Smooth muscle cell (in vitro differentiated cells): ENCODE results near the gene MYT1. TPM values are rescaled to one million over a fixed set of nuclear protein-coding genes. Genes with fewer than 3 reads are reported as not detected.
A peak's percentile ranks its signal among the peaks of the same experiment; 100 is the strongest.
"Not testable (repeated sequence)": the region's sequence is repeated elsewhere in the genome, so short reads cannot be mapped to it uniquely, and the experiment has no call there.

Experiments used
- DNase-seq: peaks from one replicate; lab custom pipeline; 2025; ENCODE audit not compliant: unreplicated experiment; lab: John Stamatoyannopoulos, UW
- H2AFZ ChIP-seq: fragments of 200-600 bp; sonication (generic); 2 replicates; pipeline ENCODE4 v1.6.0; 2016; ENCODE audit warnings: antibody characterized with exemption, low read depth, mild to moderate bottlenecking
- H3F3A ChIP-seq: fragments of 200-600 bp; sonication (generic); 2 replicates; pipeline ENCODE4 v1.6.0; 2017; ENCODE audit warnings: antibody characterized with exemption, low read depth
- H3K27ac ChIP-seq: fragments of 200-600 bp; sonication (generic); 2 replicates; pipeline ENCODE4 v1.5.1; 2016; ENCODE audit warnings: low read depth, mild to moderate bottlenecking
- H3K27me3 ChIP-seq: fragments of 200-600 bp; sonication (generic); 2 replicates; pipeline ENCODE4 v1.6.1; 2016; ENCODE audit warnings: low read depth, mild to moderate bottlenecking
- H3K36me3 ChIP-seq: fragments of 200-600 bp; sonication (generic); 2 replicates; pipeline ENCODE4 v1.5.1; 2016; ENCODE audit warnings: low read depth
- H3K4me1 ChIP-seq: fragments of 200-600 bp; sonication (generic); 2 replicates; pipeline ENCODE4 v1.5.1; 2016; ENCODE audit warnings: low read depth
- H3K4me2 ChIP-seq: fragments of 200-600 bp; sonication (generic); 2 replicates; pipeline ENCODE4 v1.6.0; 2016; ENCODE audit warnings: mild to moderate bottlenecking
- H3K4me3 ChIP-seq: fragments of 200-600 bp; sonication (generic); 2 replicates; pipeline ENCODE4 v1.5.1; 2016; ENCODE audit warnings: mild to moderate bottlenecking
- H3K79me2 ChIP-seq: fragments of 200-600 bp; sonication (generic); 2 replicates; pipeline ENCODE4 v1.6.0; 2016; ENCODE audit warnings: low read depth, mild to moderate bottlenecking
- H3K9ac ChIP-seq: fragments of 200-600 bp; sonication (generic); 2 replicates; pipeline ENCODE4 v1.6.0; 2016; ENCODE audit warnings: low read depth
- H3K9me3 ChIP-seq: fragments of 200-600 bp; sonication (generic); replicated peaks from 2 replicates; pipeline ENCODE4 v1.5.1; 2016; ENCODE audit warnings: low read depth
- H4K20me1 ChIP-seq: fragments of 200-600 bp; sonication (generic); 2 replicates; pipeline ENCODE4 v1.6.0; 2016; ENCODE audit warnings: low read depth
- WGBS: methylation state at CpG from one replicate; pipeline ENCODE4 v1.1.7; 2016; ENCODE audit warnings: low lambda C conversion rate; 5-methylcytosine and 5-hydroxymethylcytosine counted together
- polyA plus RNA-seq: library from polyadenylated mRNA; unstranded; fragments of >200 nt; fragmentation: Nextera tagmentation; extraction: Ambion mirVana; gene quantifications from 2 replicates; pipeline ENCODE4 v1.2.1, GENCODE V29; 2016
- small RNA-seq: library from RNA; depleted of rRNA; stranded (forward); fragments of <200 nt; gene quantifications from one replicate; pipeline ENCODE3, GENCODE V24; 2014
- total RNA-seq: library from RNA; depleted of rRNA; stranded (reverse); fragments of >200 nt; gene quantifications from 2 replicates; pipeline ENCODE4 v1.2.3, GENCODE V29; 2014
- TF ChIP-seq, protein P1 (sequence below): fragments of 200-600 bp; sonication (generic); IDR thresholded peaks from 2 replicates; pipeline ENCODE4 v1.5.1; 2017; ENCODE audit warnings: borderline replicate concordance, mild to moderate bottlenecking, antibody characterized with exemption; ENCODE audit not compliant: insufficient read depth, poor library complexity, severe bottlenecking

MYT1 gene
- total and polyA plus RNA-seq, 2 experiments from 2014 or later, result 0.09 TPM; not detected in 1

DNA sequence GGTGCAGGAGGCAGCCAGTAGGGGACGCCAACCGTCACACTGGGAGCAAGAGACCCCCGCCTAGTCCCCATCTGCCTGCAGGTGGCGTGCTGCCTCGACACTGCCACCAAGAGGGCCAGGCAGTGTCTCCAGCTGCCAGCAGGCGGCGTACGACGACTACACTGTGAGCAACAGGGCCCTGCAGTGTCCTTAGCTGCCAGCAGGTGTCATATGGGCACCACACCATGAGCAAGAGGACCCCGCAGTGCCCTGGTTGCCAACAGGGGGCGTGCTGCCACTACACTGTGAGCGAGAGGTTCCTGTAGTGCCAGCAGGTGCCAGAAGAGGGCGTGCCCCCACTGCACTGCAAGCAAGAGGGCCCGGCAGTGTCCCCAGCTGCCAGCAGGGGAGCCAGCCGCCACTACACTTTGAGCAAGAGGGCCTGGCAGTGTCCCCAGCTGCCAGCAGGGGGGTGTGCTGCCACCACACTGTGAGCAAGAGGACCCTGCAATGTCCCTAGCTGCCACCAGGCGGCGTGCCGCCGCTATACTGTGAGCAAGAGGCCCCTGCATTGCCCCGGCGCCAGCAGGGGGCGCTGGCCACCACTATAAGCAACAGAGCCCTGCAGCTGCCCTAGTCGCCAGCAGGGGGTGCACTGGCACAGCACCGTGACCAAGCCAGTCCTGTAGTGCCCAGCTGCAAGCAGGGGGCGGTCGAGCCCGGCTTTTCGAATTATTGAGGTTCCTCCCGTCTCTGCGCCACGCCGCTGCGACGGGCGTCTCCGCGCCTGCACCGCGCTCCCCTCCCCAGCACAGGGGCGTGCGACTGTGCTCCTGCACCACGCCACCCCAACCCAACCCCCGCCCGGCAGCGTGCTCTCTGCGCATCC lies 121.6 kb downstream of the MYT1 start:
- H3K27ac ChIP-seq, H3K4me3 ChIP-seq, H3K4me1 ChIP-seq, H3K9ac ChIP-seq, H3K36me3 ChIP-seq, H2AFZ ChIP-seq, DNase-seq, H4K20me1 ChIP-seq, H3K27me3 ChIP-seq, H3K4me2 ChIP-seq, H3K9me3 ChIP-seq, H3F3A ChIP-seq, H3K79me2 ChIP-seq: not testable (repeated sequence)
- 83% methylated on average over 31 of the region's 46 CpGs for WGBS
- TF ChIP-seq, protein P1, sequence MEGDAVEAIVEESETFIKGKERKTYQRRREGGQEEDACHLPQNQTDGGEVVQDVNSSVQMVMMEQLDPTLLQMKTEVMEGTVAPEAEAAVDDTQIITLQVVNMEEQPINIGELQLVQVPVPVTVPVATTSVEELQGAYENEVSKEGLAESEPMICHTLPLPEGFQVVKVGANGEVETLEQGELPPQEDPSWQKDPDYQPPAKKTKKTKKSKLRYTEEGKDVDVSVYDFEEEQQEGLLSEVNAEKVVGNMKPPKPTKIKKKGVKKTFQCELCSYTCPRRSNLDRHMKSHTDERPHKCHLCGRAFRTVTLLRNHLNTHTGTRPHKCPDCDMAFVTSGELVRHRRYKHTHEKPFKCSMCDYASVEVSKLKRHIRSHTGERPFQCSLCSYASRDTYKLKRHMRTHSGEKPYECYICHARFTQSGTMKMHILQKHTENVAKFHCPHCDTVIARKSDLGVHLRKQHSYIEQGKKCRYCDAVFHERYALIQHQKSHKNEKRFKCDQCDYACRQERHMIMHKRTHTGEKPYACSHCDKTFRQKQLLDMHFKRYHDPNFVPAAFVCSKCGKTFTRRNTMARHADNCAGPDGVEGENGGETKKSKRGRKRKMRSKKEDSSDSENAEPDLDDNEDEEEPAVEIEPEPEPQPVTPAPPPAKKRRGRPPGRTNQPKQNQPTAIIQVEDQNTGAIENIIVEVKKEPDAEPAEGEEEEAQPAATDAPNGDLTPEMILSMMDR, result peak; percentile 88

DNA sequence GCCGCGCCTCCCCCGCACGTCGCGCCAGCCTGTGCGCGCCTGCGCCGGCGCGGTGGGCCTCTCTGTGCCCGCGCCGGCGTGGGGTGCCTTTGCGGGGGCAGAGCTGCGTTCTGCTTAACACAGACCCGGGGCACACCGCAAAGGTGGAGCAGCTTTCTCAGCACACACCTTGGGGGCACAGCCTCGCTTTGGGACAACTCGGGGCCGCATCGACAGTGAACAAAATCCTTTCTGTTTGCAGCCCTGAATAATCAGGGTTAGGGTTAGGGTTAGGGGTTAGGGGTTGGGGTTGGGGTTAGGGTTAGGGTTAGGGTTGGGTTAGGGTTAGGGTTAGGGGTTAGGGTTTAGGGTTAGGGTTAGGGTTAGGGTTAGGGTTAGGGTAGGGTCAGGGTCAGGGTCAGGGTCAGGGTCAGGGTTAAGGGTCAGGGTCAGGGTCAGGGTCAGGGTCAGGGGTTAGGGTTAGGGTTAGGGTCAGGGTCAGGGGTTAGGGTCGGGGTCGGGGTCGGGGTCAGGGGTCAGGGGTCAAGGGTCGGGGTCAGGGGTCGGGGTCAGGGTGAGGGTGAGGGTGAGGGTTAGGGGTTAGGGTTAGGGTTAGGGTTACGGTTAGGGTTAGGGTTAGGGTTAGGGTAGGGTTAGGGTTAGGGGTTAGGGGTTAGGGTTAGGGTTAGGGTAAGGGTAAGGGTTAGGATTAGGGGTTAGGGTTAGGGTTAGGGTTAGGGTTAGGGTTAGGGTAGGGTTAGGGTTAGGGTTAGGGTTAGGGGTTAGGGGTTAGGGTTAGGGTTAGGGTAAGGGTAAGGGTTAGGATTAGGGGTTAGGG lies 122.4 kb downstream of the MYT1 start:
- not testable (repeated sequence) for H3K4me3 ChIP-seq, H3F3A ChIP-seq, H3K36me3 ChIP-seq, DNase-seq, H2AFZ ChIP-seq, H3K9me3 ChIP-seq, H3K27me3 ChIP-seq, H3K79me2 ChIP-seq, H4K20me1 ChIP-seq, H3K4me2 ChIP-seq, H3K27ac ChIP-seq, H3K9ac ChIP-seq, H3K4me1 ChIP-seq
- WGBS, result 98% methylated on average over 24 of the region's 30 CpGs

DNA sequence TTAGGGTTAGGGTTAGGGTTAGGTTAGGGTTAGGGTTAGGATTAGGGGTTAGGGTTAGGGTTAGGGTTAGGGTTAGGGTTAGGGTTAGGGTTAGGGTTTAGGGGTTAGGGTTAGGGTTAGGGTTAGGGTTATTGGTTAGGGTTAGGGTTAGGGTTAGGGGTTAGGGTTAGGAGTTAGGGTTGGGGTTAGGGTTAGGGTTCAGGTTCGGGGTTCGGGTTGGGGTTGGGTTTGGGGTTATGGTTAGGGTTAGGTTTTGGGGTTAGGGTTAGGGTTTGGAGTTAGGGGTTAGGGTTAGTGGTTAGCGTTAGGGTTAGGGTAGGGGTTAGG lies 123.0 kb downstream of the MYT1 start:
- WGBS, result 79% methylated on average over 3 of the region's 3 CpGs
- not testable (repeated sequence) for H3K4me3 ChIP-seq, H2AFZ ChIP-seq, H3K27ac ChIP-seq, DNase-seq, H3K9ac ChIP-seq, H3K9me3 ChIP-seq, H3K79me2 ChIP-seq, H3K4me1 ChIP-seq, H3K27me3 ChIP-seq, H4K20me1 ChIP-seq, H3K36me3 ChIP-seq, H3F3A ChIP-seq, H3K4me2 ChIP-seq

Small RNAs within 50 kb of the gene (small RNA-seq; reads per million reads assigned to genes)
- 0.08 reads per million for gene AL137028.2

Other genes starting within 250 kb of the MYT1 start
- gene UCKL1, start 208.0 kb upstream of the MYT1 start, total RNA-seq, result 12.8 and 17.2 TPM in 2 replicates
- gene UCKL1, start 208.0 kb upstream of the MYT1 start, polyA plus RNA-seq, result 22.6 and 29.3 TPM in 2 replicates
- 4.6 and 6.8 TPM in 2 replicates for gene ZNF512B, start 194.5 kb upstream of the MYT1 start, total RNA-seq
- gene ZNF512B, start 194.5 kb upstream of the MYT1 start, polyA plus RNA-seq, result 5.6 and 7.7 TPM in 2 replicates
- 0.13 and 0.27 TPM in 2 replicates for gene SAMD10, start 184.8 kb upstream of the MYT1 start, total RNA-seq
- 1.2 and 4.3 TPM in 2 replicates for gene SAMD10, start 184.8 kb upstream of the MYT1 start, polyA plus RNA-seq
- 33.3 and 36.5 TPM in 2 replicates for gene PRPF6, start 183.3 kb upstream of the MYT1 start, total RNA-seq
- 51.2 and 55.2 TPM in 2 replicates for gene PRPF6, start 183.3 kb upstream of the MYT1 start, polyA plus RNA-seq
- 0.09 and 2.0 TPM in 2 replicates for gene C20orf204, start 128.3 kb upstream of the MYT1 start, total RNA-seq
- gene C20orf204, start 128.3 kb upstream of the MYT1 start, polyA plus RNA-seq, result 0.87 and 5.2 TPM in 2 replicates
- 0.54 and 2.9 TPM in 2 replicates for gene SOX18, start 114.8 kb upstream of the MYT1 start, total RNA-seq
- gene SOX18, start 114.8 kb upstream of the MYT1 start, polyA plus RNA-seq, result 9.7 and 11.3 TPM in 2 replicates
- gene TCEA2, start 101.3 kb upstream of the MYT1 start, total RNA-seq, result 24.9 and 41.0 TPM in 2 replicates
- 83.4 and 89.5 TPM in 2 replicates for gene TCEA2, start 101.3 kb upstream of the MYT1 start, polyA plus RNA-seq
- gene RGS19, start 84.9 kb upstream of the MYT1 start, total RNA-seq, result 14.9 and 17.4 TPM in 2 replicates
- 24.6 and 25.4 TPM in 2 replicates for gene RGS19, start 84.9 kb upstream of the MYT1 start, polyA plus RNA-seq
- gene OPRL1, start 84.4 kb upstream of the MYT1 start, total RNA-seq, result 2.9 and 6.4 TPM in 2 replicates
- 3.1 and 4.3 TPM in 2 replicates for gene OPRL1, start 84.4 kb upstream of the MYT1 start, polyA plus RNA-seq
- gene LKAAEAR1, start 80.1 kb upstream of the MYT1 start, total RNA-seq, result 4.5 TPM in 1 of 2 replicates, not detected in the other
- 0.79 and 1.6 TPM in 2 replicates for gene LKAAEAR1, start 80.1 kb upstream of the MYT1 start, polyA plus RNA-seq
- gene NPBWR2, start 56.9 kb upstream of the MYT1 start, total RNA-seq, result not detected in 2 replicates
- not detected in 2 replicates for gene NPBWR2, start 56.9 kb upstream of the MYT1 start, polyA plus RNA-seq
- 45.3 and 74.9 TPM in 2 replicates for gene PCMTD2, start 91.3 kb downstream of the MYT1 start, total RNA-seq
- gene PCMTD2, start 91.3 kb downstream of the MYT1 start, polyA plus RNA-seq, result 15.4 and 18.9 TPM in 2 replicates